HG03139 (cell line): ENCODE results near the gene KIZ.
"Not testable (repeated sequence)": the region's sequence is repeated elsewhere in the genome, so short reads cannot be mapped to it uniquely, and the experiment has no call there.

ENCODE experiments used
- ATAC-seq: cut with Tn5 transposase; IDR thresholded peaks from one replicate; pipeline ENCODE4 v1.9.1; 2021; ENCODE audit not compliant: unreplicated experiment

Gene KIZ

DNA sequence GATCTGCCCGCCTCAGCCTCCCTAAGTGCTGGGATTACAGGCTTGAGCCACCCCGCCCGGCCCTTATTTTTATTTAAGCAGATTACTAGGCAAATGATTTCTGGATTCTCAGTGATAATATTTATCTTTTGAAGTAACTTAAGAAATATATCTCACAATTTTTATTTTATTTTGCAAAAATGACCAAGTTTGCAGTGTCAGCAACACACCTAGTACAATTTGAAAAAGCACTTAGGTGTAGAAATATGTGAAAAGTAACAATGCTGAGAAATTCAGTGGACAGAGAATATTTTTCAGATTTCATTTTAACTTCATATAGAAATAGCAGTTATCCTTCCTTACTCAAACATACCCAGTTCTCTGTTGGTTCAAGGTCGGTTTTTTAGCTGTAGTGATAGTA lies 98.3 kb downstream of the KIZ start:
- no peak for ATAC-seq

DNA sequence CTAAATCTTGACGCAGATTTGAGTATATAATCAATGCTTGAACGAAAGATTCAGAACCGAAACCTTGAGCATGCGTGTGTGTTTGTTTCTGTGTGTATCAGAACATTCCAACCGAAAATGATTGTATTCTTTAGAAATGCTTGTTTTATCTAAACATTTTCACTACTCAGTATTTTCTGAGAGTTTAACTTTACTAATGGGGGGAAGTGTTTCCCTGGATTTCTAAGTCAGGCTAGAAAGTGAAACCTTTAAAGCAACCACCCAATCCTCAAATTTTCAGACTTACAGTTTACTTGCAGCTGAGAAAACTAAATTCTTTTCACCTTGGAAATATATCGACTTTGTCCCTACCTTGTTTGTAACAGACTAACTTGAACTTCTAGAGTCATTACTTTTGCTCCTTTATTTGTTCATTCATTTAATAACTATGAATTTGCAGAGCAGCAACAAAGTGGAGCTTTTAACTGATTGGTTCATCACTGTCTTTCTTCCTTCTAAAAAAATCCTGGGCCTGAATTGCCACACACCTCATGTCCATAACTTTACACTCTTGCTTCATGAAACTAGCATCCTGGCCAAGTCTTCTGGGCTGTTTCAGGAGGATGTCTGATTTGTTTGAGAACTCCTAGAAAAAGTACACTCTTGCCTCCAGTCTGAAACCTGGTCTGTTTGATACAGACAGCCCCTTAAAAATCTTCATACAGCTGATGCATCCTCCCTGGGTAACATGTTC lies 99.5 kb downstream of the KIZ start:
- ATAC-seq, result no peak

DNA sequence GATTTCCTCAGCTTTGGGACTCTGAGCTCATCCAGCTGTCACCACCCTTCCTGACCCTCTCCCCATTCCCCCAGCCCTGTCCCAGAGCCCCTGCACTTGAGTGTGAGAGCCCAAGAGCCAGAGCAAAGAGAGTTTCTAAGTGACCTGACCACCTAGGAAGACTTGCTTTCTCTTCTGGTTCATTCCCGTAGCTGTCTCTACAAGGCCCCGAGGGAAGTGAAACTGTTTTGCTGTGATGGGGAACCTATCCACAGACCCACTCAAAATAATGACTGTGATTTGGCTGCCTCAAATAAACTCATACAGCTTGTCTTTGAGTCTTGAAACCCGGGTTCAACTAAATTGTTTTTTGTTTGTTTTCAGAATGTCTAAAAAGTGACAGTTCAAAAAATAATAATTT lies 102.6 kb downstream of the KIZ start:
- no peak for ATAC-seq

DNA sequence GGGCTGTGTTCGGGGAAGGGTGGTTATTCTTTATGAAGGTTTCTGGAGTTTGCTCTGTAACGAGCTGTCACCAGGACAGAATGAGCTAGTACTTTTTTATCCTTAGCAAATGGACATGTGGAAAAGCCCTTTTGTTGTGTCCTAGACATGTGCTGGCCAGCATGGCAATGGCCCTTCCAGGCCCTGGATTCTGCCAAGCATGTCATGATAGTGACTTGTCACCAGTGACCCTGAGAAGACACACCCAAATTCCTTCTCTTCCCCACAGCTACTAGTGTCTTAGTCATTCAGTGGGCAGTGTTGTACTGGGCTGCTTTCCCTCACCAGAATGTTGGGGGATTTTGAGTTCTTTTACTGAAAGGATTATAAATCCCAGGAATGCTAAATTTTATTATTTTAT lies 103.3 kb downstream of the KIZ start:
- no peak for ATAC-seq

DNA sequence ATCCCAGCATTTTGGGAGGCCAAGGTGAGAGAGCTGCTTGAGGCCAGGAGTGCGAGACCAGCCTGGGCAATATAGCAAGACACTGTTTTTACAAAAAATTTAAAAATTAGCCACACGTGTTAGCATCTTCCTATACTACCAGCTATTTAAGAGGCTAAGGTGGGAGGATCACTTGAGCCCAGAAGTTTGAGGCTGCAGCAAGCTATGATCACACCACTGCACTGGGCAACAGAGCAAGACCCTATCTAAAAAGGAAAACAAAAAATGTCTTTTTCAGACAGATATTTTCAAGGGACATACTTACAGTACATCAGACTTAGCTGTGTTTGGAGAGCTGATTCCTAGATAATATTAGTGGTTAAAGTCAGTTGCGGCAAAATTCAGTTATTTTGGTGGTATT lies 104.3 kb downstream of the KIZ start:
- no peak for ATAC-seq

DNA sequence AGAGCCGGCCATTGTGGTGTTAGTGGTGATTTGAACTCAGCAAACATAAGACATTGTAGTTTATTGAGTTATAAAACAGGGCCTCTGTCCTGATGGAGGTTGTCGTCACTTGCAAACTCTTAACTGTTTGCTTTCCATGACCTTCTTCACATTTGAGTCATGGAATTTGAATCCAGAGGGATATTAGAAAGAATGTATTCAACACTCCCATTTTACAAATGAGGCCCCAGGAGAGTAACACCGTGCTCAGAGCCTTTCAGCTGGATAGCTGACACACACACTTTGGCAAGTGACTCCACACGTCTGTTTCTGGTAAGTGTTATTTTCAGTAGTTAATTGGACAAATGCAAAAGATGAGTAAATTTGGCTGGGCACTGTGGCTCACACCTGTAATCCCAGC lies 104.8 kb downstream of the KIZ start:
- ATAC-seq, result no peak

DNA sequence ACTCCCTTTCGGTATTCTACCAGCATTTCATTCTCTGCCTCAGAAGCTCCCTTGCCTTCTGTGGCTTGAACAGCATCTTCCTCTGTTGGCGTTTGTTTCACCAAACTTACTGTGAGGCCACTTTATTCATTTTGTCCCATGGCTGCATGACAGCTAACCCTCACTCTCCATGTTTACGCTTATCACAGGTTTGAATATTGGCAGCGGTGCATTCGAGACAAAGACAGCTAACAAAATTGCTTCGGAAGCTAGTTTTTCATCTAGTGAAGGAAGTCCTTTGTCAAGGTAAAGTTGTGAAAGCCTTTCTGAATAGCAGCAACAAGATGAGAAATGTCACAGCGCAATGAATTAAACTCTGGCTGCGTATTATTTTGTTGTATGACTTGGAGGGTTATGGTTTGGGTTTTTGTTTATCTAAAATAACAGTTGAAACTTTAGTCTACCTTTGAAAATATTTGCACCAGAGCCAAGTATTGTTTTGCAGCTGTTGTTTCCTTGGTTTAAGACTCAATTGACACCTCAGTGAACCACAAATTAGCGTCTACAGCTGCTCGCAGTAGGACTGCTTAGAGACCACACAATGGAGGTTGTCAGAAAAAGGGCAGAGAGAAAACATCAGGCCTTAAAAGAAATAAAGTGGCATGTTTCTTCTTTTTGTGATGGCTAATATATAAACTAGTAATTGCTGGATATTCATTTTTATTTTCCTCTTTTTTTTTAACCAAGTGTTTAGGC lies 106.8 kb downstream of the KIZ start:
- ATAC-seq, result no peak

DNA sequence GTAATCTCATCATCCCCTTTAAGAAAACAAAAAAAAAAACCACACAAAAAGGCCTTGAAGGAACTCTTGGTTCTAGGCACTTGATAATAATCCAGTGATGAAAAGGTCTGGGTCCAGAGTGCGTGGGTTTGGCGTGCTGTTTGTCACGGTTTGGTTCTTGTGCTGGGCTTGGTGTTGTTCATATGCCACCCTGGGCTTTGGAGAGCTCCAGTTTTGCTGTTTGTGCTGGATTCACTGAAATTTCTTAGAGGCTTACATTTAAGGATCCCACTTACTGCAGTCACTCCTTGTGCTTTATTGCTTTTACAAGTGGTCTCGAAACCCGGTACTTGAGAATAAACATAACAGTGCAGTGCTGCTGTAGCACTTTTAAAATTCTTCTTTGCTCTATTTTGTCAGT lies 108.4 kb downstream of the KIZ start:
- no peak for ATAC-seq

DNA sequence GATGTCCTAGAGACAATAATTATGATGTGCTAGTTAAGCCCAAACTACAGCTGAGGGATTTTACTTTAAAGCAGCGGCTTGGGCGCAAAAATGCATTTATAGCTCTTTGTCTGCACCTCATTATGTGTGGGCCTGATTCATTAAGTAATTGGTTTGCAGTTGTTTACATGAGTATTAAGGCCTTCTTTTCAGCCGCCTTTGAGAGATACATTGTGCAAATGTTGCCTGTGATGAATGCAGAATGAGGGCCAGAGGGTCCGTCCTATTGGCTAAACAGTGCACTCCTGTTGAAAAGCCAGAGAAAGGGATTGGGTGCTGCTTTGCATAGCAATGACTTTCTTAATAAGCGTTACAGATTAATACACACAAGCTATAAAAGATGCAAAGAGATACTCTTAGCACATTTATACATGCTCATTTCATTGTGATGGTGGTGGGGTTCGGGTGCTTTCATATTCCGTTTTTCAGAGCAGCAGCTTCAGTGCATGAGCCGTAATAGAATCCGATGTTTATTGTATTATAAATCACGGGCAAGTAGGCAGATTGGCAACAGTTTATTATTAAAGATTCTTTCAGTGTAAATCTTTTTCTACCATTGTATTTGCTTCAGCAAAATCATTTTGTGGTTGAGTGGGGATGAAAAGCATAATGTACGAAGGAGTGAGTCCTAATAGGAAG lies 109.1 kb downstream of the KIZ start:
- ATAC-seq, result no peak

DNA sequence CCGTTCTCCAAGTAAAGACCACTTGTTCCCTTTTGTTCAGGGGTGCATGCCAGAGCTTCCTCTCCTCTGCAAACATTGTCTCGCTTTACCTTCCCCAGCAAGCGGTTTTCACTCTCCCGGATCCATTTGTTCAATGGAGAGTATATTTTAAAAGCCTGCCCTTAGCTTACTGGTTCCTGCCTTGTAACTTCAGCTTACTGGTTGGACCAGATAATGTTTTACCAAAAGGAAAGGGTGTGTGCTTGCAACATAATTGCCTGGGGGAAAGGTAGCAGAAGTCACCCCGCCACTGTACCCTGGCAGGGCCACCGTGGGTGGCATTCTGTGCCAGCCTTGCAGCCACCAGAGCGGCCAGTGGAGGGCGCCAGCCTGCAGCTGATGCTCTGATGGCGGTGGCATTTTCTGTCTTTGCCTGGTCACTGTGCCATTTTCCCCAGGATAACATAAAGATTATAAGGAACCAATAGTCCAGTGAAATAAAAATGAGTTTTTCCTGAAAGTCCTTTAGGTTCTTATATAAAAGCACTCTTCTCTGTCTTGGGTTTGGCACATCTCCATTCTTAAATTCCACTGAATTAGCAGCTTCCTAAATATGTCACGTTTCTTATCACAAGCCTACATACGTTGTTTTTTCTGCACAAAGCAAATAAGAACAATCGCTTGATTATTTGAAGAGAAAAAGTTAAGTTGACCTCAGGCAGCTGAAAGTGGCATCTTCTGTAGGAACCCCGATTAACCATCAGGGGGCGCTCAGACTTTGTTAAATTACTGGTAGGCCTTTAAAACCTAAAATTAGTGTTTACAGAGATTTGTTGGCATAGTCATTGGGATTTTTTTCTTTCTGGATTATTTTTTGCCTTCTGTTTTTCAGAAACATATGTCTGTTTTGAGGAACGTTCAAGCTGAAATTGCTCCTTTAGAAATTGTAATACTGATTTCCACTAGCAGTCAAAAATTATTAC lies 109.9 kb downstream of the KIZ start:
- ATAC-seq, result no peak

DNA sequence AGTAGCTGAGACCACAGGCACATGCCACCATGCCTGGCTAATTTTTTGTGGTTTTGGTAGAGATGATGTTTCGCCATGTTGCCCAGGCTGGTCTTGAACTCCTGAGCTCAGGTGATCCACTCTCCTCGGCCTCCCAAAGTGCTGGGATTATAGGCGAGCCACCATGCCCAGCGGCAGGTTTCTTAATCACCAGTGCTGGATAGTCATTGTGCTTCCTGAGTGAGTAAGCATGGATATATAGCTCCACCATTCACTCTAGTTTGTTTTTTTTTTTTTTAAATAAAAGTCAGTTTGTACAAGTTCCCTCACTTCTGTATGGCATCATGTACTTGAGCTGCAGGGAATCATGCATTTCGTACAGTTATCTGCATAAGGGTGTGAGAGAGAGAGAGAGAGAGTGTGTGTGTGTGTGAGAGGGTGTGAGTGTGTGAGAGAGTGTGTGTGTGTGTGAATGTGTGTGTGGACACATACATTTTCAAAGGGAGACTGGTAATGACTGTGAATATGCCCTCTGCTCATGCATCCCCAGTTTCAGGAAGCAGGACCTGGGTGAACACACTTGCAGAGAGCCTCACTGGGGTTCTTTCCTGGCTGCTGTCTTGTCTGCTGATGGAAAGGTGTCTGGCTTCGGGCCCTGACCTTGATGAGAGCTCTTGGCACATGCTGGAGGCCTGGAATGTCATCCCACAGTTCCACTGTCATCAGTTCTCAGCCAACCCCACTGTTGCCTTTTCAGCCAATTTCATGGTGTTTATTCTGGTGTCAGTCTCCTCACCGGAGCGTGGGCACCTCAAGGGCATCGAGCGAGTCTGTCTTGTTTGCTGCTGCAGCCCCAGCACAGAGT lies 112.3 kb downstream of the KIZ start:
- ATAC-seq, result no peak

DNA sequence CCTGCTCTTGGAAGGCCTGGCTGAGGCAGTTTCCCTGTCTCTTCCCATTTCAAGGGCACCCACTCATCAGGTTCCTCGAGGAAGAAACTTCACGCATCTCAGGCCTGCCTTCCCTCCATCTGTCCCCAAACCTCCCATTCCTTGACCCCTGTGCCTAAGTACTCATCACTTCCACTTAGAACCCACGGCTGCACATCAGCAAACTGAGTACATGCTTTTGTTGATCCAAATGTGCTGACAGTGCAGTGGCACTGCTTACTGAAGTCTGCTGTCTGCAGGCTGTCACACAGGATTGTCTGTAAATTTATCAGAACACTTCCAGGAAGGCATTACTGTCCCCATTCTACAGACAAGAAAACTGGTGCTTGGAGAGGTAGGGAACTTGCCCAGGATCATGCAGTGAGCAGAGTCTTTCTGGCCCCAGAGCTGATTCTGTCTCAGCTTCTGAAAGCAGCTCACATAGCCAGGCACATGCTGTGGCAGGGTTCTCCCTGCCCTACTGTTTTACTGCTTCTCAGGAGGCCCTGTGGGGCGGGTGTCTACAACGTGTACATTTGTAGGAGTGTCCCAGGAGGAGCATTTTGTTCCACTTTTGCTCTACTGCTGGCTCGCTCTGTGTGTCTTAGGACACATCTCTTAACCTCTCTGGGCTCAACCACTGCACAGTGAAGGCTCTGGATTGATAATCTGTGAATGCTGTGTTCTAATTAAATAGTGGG lies 113.1 kb downstream of the KIZ start:
- no peak for ATAC-seq

DNA sequence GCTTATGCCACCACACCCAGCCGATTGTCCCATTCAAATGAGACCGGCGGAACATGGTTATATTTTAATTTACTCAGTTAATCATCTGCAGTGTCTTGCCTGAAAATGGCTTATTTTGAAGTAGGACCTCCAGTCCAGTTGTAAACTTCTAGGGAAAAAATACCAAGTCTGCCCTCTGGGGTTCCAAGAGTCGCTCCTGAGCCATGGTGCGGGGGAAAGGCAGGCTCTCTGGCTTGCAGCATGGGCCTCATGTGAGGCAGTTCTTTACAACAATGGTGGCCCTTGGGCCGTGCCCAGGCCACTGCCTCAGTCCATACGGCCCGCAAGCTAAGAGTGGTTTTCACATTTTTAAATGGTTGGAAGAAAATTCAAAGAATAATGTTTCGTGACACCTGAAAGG lies 114.5 kb downstream of the KIZ start:
- no peak for ATAC-seq

DNA sequence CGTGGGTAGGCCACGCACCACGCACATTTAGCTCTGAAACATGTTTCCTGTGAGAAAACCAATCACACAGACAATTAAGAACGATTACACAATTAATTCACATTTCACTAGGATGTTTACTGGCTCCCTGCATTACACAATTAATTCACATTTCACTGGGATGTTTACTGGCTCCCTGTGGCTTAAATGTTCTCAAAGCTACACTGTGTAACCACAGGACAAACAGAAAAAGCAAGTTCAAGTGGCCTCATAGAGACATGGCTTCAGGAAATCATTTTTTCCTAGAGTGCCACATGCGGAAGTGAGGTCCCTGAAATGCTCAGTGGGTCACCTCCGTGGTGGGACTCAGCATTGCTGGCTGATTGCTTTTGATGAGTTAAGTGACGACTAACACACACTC lies 115.5 kb downstream of the KIZ start:
- ATAC-seq, result no peak

DNA sequence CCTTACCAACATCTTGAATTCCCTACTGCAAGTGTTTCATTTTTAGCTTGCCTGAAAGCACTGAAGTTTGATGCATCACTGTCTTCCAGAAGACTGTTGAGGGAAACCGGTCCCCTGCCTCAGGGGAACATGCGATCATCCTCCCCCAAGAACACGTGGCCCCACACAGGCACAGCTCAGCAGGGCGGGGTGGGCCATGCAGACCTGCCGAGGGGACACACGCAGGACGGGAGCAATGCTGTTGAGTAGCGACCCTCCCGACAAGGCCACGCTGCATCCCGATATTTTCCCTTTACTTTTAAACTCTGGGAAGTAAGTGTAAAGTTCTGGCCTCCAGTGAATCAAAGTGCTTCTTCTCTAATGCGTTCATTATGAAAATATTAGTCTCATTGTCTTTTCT lies 117.9 kb downstream of the KIZ start:
- no peak for ATAC-seq

DNA sequence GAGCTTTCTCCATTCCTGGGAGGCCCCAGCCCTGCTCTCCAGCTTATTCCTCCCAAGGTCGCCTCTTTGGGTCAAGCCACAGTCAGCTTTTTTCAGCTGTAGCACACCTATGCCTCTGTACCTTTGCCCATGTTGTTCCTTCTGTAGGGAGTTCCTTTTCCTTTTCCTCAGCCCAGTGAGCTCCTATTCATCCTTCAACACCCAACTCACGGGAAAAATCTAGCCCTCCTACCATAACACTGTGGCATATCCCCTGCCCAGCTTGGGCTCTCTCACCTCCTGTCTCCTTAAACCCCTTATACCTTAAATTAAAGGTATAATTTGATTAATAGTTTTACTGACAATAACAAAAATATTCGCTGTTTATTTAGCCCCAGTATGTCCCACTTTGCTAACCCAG lies 118.9 kb downstream of the KIZ start:
- ATAC-seq, result no peak

DNA sequence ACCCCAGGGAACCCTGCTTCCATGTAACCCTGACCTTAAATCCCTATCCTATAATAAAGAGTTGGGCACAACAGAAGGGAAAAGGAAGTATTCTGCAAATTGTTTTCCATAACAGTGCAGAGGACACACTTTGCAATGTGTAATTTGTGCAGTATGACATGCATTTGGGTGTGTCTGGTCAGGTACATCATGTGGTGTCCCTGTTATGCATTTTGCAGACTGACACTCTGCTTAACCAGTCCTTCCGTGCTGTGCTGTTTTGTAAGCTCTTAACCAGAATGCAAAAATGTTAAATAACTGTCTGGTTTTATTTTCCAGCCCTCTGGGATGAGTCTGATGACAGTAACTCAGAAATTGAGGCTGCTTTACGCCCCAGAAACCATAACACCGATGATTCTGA lies 120.3 kb downstream of the KIZ start:
- ATAC-seq, result no peak

DNA sequence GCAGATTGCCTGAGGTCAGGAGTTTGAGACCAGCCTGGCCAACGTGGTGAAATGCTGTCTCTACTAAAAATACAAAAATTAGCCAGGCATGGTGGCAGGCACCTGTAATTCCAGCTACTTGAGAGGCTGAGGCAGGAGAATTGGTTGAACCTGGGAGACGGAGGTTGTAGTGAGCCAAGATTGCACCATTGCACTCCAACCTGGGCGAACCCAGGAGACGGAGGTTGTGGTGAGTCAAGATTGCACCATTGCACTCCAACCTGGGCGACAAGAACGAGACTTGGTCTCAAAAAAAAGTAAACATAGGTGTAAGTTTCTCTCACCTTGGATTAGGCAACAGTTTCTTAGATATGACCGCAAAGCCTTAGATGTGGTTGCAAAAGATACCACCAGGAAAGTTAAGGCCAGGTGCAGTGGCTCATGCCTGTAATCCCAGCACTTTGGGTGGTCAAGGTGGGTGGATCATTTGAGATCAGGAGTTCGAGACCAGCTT lies 121.8 kb downstream of the KIZ start:
- ATAC-seq, result not testable (repeated sequence)

DNA sequence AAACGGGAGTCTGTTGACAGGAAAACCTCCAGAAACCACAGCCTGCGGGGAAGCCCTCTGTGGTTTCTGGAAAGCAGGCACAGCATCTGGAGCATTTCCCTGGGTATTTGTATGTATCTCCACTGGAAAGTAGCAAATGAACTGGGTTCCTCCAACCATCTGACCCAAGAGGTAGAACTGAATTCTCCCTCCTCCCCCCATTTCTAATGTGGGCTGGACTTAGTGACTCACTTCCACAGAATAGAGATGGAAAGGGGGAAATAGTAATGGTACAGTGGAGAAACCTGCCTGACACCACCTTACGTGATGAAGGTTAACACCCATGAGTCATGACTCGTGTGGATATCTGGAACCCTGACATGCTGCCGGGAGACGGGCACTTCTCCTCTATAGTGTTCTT lies 125.4 kb downstream of the KIZ start:
- ATAC-seq, result no peak
